Right cardiac atrium (tissue), 5 donors: Measurements from ENCODE around the gene PI4KB. TPM values are rescaled to one million over a fixed set of nuclear protein-coding genes. Genes with fewer than 3 reads are reported as not detected.
"Not testable (repeated sequence)": the region's sequence is repeated elsewhere in the genome, so short reads cannot be mapped to it uniquely, and the experiment has no call there.

Experiments used
- ATAC-seq, 2 donors: fragments of 200-7000 bp; cut with Tn5 transposase; one replicate each; pipeline versions ENCODE4 v1.8.0 to v1.9.1; 2020; ENCODE audit warnings: moderate library complexity in 2 of 2, mild to moderate bottlenecking in 1 of 2
- DNase-seq, 3 donors: peaks; one replicate each; pipeline ENCODE4 v3.0.0-alpha.2; 2020
- H3K27ac ChIP-seq: one replicate; pipeline ENCODE4 v1.5.1; 2013; ENCODE audit warnings: mild to moderate bottlenecking, low read length, control low read depth, moderate library complexity
- H3K27me3 ChIP-seq: one replicate; pipeline ENCODE4 v1.6.1; 2013; ENCODE audit not compliant: control insufficient read depth, insufficient read depth
- H3K4me1 ChIP-seq: one replicate; pipeline ENCODE4 v1.6.1; 2013; ENCODE audit warnings: low read length; ENCODE audit not compliant: control insufficient read depth, insufficient read depth
- H3K4me3 ChIP-seq: one replicate; pipeline ENCODE4 v1.5.1; 2013; ENCODE audit warnings: low read length, control low read depth
- H3K9me3 ChIP-seq: one replicate; pipeline ENCODE4 v1.6.1; 2013; ENCODE audit warnings: low read length; ENCODE audit not compliant: control insufficient read depth
- WGBS: extraction: QIAGEN DNeasy Blood & Tissue Kit; methylation state at CpG from one replicate; pipeline ENCODE4 v1.1.7; 2013; 5-methylcytosine and 5-hydroxymethylcytosine counted together
- intact Hi-C, 4 donors: fragments of 100-400 bp; cut with DNase I; formaldehyde crosslinking; loops; one replicate each; pipeline versions ENCODE4 v1.11.0 to v1.14.0; 2022 to 2023
- polyA plus RNA-seq: library from polyadenylated mRNA; stranded (reverse); fragments of 200-250 nt; gene quantifications from one replicate; pipeline ENCODE4 v1.2.3, GENCODE V29; 2013
- total RNA-seq, 4 donors: library from RNA; stranded (reverse); fragmentation: NEBNext Ultra II Directional; extraction: Animal tissue kit (Norgen Biotek cat#: 25700); gene quantifications; one replicate each; pipeline ENCODE4 v1.2.1, GENCODE V29; 2021
- donor health status: healthy with polysubstance abuse.
- donor health status: DM: no; HTN: yes; CAD: no.
- donor health status: DM: no; HTN: no; CAD: no.
- donor health status: DM: no; HTN: yes; CAD: no; lungs with severe emphysema.
- donor health status: DM: yes; HTN: yes; CAD: no.

The PI4KB gene
- total and polyA plus RNA-seq, 5 donors, result 31.0 to 62.0 (median 49.2) TPM

DNA sequence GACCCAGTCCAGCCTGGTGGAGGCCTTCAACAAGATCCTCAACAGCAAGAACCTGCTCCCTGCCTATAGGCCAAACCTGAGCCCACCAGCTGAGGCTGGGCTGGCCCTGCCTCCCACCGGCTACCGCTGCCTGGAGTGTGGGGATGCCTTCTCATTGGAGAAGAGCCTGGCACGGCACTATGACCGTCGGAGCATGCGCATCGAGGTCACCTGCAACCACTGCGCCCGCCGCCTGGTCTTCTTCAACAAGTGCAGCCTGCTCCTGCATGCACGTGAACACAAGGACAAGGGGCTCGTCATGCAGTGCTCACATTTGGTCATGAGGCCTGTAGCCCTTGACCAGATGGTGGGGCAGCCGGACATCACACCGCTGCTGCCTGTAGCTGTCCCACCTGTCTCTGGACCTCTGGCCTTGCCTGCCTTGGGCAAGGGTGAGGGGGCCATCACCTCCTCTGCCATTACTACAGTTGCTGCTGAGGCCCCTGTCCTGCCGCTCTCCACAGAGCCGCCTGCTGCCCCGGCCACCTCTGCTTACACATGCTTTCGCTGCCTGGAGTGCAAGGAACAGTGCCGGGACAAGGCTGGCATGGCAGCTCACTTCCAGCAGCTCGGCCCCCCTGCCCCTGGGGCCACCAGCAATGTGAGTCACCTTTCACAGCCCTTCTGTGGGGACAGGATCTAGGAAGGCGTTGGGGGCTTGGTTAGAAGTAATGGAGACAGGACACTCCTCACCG, 39.3 kb downstream of the PI4KB start:
- H3K4me3 ChIP-seq, result no peak overlapping the region
- intact Hi-C loops, result no loop called here
- H3K4me1 ChIP-seq, result no peaks in the 10 kb centered on the region
- H3K27me3 ChIP-seq, result no peaks in the 10 kb centered on the region
- ATAC-seq (no peak), DNase-seq (no peak)
- WGBS, result 90% methylated on average over 22 of the region's 22 CpGs
- H3K9me3 ChIP-seq, result no peaks in the 10 kb centered on the region
- no peak overlapping the region for H3K27ac ChIP-seq

DNA sequence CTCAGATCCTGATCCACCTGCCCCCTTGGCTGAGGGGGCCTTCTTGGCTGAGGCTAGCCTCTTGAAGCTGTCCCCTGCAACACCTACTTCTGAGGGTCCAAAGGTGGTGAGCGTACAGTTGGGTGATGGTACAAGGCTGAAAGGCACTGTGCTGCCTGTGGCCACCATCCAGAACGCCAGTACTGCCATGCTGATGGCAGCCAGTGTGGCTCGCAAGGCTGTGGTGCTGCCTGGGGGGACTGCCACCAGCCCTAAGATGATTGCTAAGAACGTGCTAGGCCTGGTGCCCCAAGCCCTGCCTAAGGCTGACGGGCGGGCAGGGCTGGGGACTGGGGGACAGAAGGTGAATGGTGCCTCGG, 39.9 kb downstream of the PI4KB start:
- WGBS, result 91% methylated on average over 7 of the region's 7 CpGs

DNA sequence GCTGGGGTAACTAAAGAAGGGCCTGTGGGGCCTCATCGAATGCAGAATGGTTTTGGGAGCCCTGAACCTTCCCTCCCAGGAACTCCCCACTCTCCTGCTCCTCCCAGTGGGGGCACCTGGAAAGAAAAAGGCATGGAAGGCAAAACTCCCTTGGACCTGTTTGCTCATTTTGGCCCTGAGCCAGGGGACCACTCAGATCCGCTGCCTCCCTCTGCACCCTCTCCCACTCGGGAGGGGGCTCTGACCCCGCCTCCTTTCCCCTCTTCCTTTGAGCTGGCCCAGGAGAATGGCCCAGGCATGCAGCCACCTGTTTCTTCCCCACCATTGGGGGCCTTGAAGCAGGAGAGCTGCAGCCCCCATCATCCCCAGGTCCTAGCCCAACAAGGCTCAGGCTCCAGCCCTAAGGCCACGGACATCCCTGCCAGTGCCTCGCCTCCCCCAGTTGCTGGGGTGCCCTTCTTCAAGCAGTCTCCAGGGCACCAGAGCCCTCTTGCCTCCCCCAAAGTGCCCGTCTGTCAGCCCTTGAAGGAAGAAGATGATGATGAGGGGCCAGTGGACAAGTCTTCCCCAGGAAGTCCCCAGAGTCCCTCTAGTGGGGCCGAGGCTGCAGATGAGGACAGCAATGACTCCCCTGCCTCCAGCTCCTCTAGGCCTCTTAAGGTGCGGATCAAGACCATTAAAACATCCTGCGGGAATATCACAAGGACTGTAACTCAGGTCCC, 40.4 kb downstream of the PI4KB start:
- WGBS, result 81% methylated on average over 10 of the region's 10 CpGs
- H3K4me3 ChIP-seq, result no peak overlapping the region
- no peak overlapping the region for H3K27ac ChIP-seq
- no peak for ATAC-seq
- H3K27me3 ChIP-seq, result no peaks in the 10 kb centered on the region
- intact Hi-C loops, result no loop called here
- no peaks in the 10 kb centered on the region for H3K4me1 ChIP-seq
- peak in 1 of 3 donors; percentile 41 for DNase-seq
- H3K9me3 ChIP-seq, result no peaks in the 10 kb centered on the region

More for the DNA sequence above, 39.9 kb downstream of the PI4KB start:
- Histone ChIP-seq H3K27ac (no peak overlapping the region), H3K4me3 (no peak overlapping the region), H3K27me3 (no peaks in the 10 kb centered on the region), H3K4me1 (no peaks in the 10 kb centered on the region), H3K9me3 (no peaks in the 10 kb centered on the region)
- ATAC-seq (no peak), DNase-seq (peak in 1 of 3 donors; percentile 31)
- intact Hi-C loops, result no loop called here

DNA sequence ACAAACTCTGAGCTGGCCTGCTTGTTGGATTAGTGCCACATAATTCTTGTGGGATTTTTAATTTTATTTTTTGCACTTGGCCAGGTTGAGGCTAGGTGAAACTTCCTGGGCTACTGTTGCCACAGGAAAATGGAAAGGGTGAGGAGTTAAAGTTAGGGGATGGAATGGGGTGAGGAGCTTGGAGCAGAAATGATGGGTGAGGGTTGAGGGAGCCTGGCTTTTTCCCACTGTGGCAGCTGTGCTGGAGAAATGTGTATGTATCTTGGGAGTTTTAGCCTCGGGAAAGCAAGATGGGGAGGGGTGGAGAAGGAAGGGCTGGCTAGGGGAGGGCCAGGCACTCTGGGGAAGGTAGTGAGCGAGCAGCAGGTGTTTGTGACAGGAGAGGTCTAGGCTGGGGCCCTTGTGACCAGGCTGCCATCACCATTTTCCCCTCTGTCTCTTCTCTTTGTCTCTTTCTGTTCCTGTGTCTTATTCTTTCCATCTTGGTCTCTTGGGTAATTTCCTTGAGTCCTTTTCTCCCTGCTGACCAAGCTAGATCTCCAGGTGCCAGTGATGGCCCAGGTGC, 43.1 kb downstream of the PI4KB start:
- no peak for ATAC-seq
- intact Hi-C loops, result no loop called here
- no peak overlapping the region for H3K4me3 ChIP-seq
- no peaks in the 10 kb centered on the region for H3K9me3 ChIP-seq
- 61% methylated on average over 2 of the region's 2 CpGs for WGBS
- no peaks in the 10 kb centered on the region for H3K4me1 ChIP-seq
- peak in 1 of 3 donors; percentile 26 for DNase-seq
- no peaks in the 10 kb centered on the region for H3K27me3 ChIP-seq
- H3K27ac ChIP-seq, result no peak overlapping the region

DNA sequence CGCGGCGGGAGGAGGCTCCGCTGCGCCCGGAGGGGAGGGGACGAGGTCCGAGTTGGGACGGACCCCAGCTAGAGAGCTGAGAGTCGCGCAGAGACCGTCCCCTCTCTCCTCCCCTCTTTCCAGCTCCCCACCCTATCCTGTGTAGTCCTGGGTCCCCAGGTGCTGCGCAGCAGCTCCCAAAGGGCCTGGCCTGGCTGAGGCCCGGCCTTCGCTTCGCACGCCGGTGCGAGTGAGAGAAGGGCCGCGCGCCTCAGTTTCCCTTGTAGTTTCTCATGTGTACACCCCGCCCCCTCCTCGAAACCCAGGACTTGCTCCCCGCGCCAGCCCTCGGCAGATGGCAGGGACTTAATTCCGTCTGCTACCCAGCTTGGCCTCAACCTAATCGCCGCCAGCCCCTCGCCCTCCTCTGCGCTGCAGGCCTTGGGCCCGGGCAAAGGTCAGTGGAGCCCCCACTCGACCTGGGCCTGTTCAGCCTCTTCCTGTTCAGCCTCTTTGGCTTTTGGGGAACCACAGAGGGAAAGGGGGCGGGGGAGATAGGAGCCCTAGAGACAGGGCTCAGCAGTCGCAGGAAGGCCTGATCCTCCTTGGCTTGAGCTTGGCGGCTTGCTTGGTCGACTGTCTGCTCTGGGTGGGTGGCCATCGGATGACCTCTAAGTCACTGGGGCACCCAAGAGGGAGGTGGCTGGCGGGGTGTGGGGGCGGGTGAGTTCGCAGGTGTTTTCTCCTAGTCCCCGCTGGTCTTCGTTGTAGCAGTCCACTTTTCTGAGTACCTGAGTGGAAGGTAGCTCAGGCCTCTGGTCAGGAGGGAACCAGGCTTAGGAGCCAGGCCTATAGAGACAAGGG, 44.1 kb downstream of the PI4KB start:
- Histone ChIP-seq H3K4me3 (peak overlapping the region; percentile 70), H3K27me3 (no peaks in the 10 kb centered on the region), H3K4me1 (no peaks in the 10 kb centered on the region), H3K27ac (peak overlapping the region; percentile 83), H3K9me3 (no peaks in the 10 kb centered on the region)
- 8% methylated on average over 44 of the region's 44 CpGs for WGBS
- peak in 1 of 2 donors; percentile 2 for ATAC-seq
- intact Hi-C loops, result no loop called here
- DNase-seq, result peak; percentile 41 to 73 (median 72)

DNA sequence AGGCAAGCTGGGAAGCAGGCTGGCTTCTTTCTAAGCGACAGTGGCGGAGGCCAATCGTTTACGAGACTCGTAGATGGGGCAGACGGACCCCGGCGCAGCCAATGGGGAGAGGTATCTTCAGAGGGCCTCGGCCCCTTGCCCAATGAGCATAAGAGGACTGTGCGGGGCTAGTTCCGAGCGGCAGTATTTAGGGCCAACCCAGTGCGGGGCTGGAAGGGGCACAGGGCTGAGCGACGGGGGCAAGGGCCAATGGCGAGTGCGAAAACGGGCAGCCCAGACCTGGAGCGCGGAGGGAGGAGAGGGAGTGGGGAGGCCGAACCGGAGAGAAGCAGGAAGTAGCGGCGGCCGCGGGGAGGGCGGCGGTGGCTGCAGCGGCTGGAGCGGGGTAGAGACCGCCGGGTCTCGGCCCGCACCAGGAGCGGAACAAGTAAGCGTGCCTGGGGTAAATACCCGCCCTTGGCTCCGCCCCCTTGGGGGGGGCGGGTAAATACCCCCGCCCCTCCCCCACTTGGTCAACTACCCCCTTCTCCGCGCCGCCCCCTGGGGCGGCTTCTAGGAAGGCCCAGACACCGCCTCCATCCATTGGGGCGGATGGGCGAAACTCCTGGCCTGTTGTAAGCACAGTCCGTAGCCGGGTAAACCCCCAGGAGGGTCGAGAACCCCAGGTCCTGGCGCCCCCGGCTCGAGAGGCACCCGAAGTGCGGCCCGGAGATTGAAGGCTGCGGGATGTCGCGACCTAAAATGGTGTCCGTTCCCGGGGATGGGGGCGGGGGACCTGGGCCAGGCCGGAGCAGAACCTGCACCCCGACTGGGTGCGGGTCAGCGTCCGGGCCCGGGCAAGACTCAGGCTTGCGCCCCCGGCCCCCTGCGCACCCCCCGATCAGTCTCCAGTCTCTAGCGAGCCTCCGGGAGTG, 45.0 kb downstream of the PI4KB start, which contains the start of gene ZNF687:
TSS of gene ZNF687 (plus strand) at position 331 of the 914 bp plus-strand sequence. CDS start 3,993 bp downstream, outside the sequence.
- H3K4me3 ChIP-seq, result peak within 1 kb of the TSS; percentile 70
- no peaks in the 10 kb centered on the region for H3K4me1 ChIP-seq
- under 1% methylated on average over 74 of the region's 74 CpGs for WGBS
- DNase-seq, result peak; percentile 100
- intact Hi-C loops, result no loop called here
- H3K9me3 ChIP-seq, result no peaks in the 10 kb centered on the region
- no peaks in the 10 kb centered on the region for H3K27me3 ChIP-seq
- H3K27ac ChIP-seq, result peak within 1 kb of the TSS; percentile 86
- ATAC-seq, result peak; percentile 94 to 96

DNA sequence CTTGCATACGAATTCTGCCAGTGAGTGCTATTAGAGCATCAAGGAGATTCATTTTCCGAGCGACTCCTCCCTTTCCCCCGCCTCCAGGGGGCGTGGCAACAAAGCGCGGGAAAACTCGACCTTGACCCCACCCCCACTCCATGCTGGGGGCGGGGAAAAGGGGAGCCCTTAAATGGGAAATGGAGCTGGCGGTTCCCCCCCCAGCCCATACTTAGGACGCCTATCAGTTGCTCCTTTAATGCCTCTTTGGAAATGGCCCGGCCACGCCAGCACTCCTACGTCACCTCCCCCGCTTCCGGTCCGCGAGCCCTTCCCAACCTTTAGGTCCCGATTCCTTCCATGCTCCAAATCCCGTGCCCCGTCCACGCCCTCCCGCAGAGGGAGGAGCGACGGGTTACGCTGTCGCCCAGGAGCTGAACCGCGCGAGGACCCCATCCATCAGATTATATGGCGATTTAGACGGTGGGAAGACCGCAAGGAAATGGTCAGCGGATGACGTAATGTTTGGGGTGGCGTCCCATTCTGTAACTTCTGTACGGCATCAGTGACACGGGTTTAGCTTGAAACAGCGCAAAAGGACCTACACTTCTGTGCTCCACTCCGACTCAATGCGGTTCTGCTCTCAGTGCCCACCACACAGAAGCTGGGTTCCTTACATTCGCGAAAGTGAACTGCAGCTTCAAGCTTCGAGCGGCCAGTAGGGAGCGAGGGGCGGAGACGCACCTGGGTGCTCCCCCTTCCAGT, 45.8 kb downstream of the PI4KB start:
- under 1% methylated on average over 48 of the region's 48 CpGs for WGBS
- peak; percentile 84 to 88 for ATAC-seq
- Histone ChIP-seq H3K27me3 (no peaks in the 10 kb centered on the region), H3K9me3 (no peaks in the 10 kb centered on the region), H3K4me1 (no peaks in the 10 kb centered on the region), H3K4me3 (peak overlapping the region; percentile 26), H3K27ac (peak overlapping the region; percentile 86)
- intact Hi-C loops, result no loop called here
- DNase-seq, result peak; percentile 98

DNA sequence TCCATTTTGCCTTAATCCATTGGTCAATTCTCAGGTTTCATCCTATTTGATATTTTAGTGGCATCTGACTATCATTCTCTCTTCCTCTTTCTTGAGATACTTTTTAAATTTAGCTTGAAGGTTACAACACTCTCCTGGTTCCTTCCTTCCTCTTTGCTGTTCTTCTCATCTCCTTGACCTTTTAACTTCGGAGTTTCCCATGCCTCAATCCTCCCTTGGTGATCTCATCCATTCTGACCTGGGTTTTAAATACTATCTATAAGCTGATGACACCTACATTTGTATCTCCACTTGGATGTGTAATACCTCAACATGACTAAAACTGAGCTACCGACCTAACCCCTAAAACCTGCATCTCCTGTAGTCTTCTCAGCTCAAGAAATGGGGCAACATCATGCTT, 50.0 kb downstream of the PI4KB start:
- Histone ChIP-seq H3K4me3 (no peak overlapping the region), H3K4me1 (no peaks in the 10 kb centered on the region), H3K27ac (no peak overlapping the region), H3K27me3 (no peaks in the 10 kb centered on the region), H3K9me3 (no peaks in the 10 kb centered on the region)
- 72% methylated on average over 2 of the region's 2 CpGs for WGBS
- no peak for DNase-seq
- no peak for ATAC-seq
- intact Hi-C loops, result no loop called here

DNA sequence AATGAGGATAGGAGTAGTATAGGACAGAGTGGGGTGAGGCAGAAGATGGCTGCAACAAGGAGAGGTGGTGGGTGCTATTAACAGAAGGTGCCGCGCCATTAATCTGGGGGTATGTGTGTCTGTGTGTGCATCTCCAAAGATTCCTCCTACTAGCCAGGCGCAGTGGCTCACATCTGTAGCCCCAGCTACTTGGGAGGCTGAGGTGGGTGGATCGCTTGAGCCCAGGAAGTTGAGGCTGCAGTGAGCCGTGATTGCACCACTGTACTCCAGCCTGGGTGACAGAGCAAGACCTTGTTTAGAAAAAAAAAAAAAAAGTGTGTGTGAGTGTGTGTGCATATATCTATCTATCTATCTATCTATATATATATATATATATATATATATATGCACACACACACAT, 51.9 kb downstream of the PI4KB start:
- H3K4me1 ChIP-seq, intact Hi-C loops, H3K9me3 ChIP-seq, H3K4me3 ChIP-seq, H3K27ac ChIP-seq, H3K27me3 ChIP-seq, DNase-seq, ATAC-seq: not testable (repeated sequence)
- 86% methylated on average over 5 of the region's 5 CpGs for WGBS
